Ovary (tissue), 9 donors: ENCODE results near the gene ZBTB25. TPM values are rescaled to one million over a fixed set of nuclear protein-coding genes. Genes with fewer than 3 reads are reported as not detected.

Experiments used
- DNase-seq, 5 donors: peaks; one replicate each; pipeline ENCODE4 v3.0.0-alpha.2; 2019 to 2020
- H3K27ac ChIP-seq, 2 donors: fragments of 200-600 bp; one replicate each; pipeline versions ENCODE4 v1.5.1 to v1.8.0; 2019 to 2022
- H3K27me3 ChIP-seq: fragments of 200-600 bp; one replicate; pipeline ENCODE4 v1.8.0; 2022
- H3K36me3 ChIP-seq: fragments of 200-600 bp; sonication (generic); one replicate; pipeline ENCODE4 v1.5.1; 2019
- H3K4me1 ChIP-seq: one replicate; pipeline ENCODE4 v1.8.1; 2013; ENCODE audit warnings: mild to moderate bottlenecking, moderate library complexity; ENCODE audit not compliant: insufficient read depth
- H3K4me3 ChIP-seq: fragments of 200-600 bp; sonication (generic); one replicate; pipeline ENCODE4 v1.5.1; 2017
- H3K9me3 ChIP-seq, 2 donors: fragments of 200-600 bp in 1 of 2; sonication (generic) in 1 of 2; one replicate each; pipeline versions ENCODE4 v1.5.1 to v1.8.1; 2013 to 2019; ENCODE audit warnings: mild to moderate bottlenecking in 1 of 2, moderate library complexity in 1 of 2
- CTCF ChIP-seq, 3 donors: fragments of 450-650 bp in 2 of 3; fragments of 200-600 bp in 1 of 3; IDR thresholded peaks; one replicate each; pipeline versions ENCODE4 v1.5.1 to v1.8.0; 2016 to 2022; ENCODE audit warnings: antibody characterized with exemption in 3 of 3, mild to moderate bottlenecking in 1 of 3
- EP300 ChIP-seq: sonication (generic); formaldehyde crosslinking; IDR thresholded peaks from one replicate; pipeline ENCODE4 v1.6.1; 2017; ENCODE audit warnings: antibody characterized with exemption
- POLR2A ChIP-seq: fragments of 450-650 bp; IDR thresholded peaks from one replicate; pipeline ENCODE4 v1.6.1; 2017; ENCODE audit warnings: antibody characterized with exemption, mild to moderate bottlenecking, moderate library complexity
- WGBS, 3 donors: extraction: QIAGEN DNeasy Blood & Tissue Kit in 1 of 3; methylation state at CpG; one replicate each; pipeline versions ENCODE4 v1.1.5 to v1.1.7; 2013 to 2017; 5-methylcytosine and 5-hydroxymethylcytosine counted together
- intact Hi-C, 4 donors: fragments of 100-400 bp; cut with DNase I; formaldehyde crosslinking; loops; one replicate each; pipeline versions ENCODE4 v1.11.0 to v1.15.1; 2022 to 2023
- polyA plus RNA-seq, 2 donors: library from polyadenylated mRNA; stranded (reverse); fragments of 200-250 nt in 1 of 2; fragments of 350-450 nt in 1 of 2; fragmentation: Illumina TruSeq in 1 of 2; extraction: RNeasy Lipid Tissue Mini Kit (QIAGEN cat#74804) in 1 of 2; gene quantifications; one replicate each; pipeline ENCODE4 v1.2.3, GENCODE V29; 2013 to 2014
- total RNA-seq, 7 donors: library from RNA; depleted of rRNA in 2 of 7; stranded (reverse); fragments of >200 nt in 2 of 7; fragmentation: NEBNext Ultra II Directional in 3 of 7; extraction: Animal tissue kit (Norgen Biotek cat#: 25700) in 3 of 7; gene quantifications; one replicate each; pipeline versions ENCODE4 v1.1.0 to v1.2.4, GENCODE V29; 2016 to 2023
- donor health status: DM: no; HTN: no; CAD: no; lungs with moderate emphysema.
- donor health status: DM: no; HTN: no; CAD: no.
- donor health status: Bipolar disorder and iron deficiency.
- donor health status: DM: yes; HTN: yes; CAD: no.
- donor health status: DM: no; HTN: no; CAD: no.
- donor health status: DM: yes; HTN: yes; CAD: no.

The ZBTB25 gene
- total and polyA plus RNA-seq, 9 donors = 3.5 to 22.6 (median 13.5) TPM

GRCh38 chr14:64549016-64549415 lies 45.4 kb upstream of the ZBTB25 start:
- WGBS, 3 donors = 89 to 93% (median 93%) methylated on average over 1 of the region's 1 CpG
- TF ChIP-seq CTCF (IDR thresholded peaks at IDR 0.05) (no peak), EP300 (no peak), POLR2A (no peak)
- Histone ChIP-seq H3K36me3 (no peaks in the 10 kb centered on the region), H3K4me3 (no peak overlapping the region), H3K4me1 (peaks cover 4% of the 10 kb centered on the region), H3K27me3 (no peaks in the 10 kb centered on the region), H3K9me3 (no peaks in the 10 kb centered on the region), H3K27ac (no peak overlapping the region)
- no peak for DNase-seq
- intact Hi-C loops = loop anchor here in 1 of 4 donors (10.0 kb wide), 1 partner anchor 86 kb away; no protein-coding TSS in a partner anchor

- no peaks in the 10 kb centered on the region for H3K36me3 ChIP-seq
- intact Hi-C loops = loop anchor here in 2 of 4 donors (5.0 to 10.0 kb wide), 2 partner anchors 90 to 93 kb away; no protein-coding TSS in a partner anchor
- H3K4me1 ChIP-seq = peaks cover 9% of the 10 kb centered on the region
- H3K27me3 ChIP-seq = no peaks in the 10 kb centered on the region
- TF ChIP-seq CTCF (IDR thresholded peaks at IDR 0.05) (no peak), EP300 (no peak), POLR2A (no peak)
- WGBS, 3 donors = 63 to 71% (median 69%) methylated on average over 5 of the region's 5 CpGs
- no peak overlapping the region for H3K4me3 ChIP-seq
- DNase-seq = no peak
- H3K27ac ChIP-seq = no peak overlapping the region
- H3K9me3 ChIP-seq = no peaks in the 10 kb centered on the region
Observed at GRCh38 chr14:64544607-64545312, 41.1 kb upstream of the ZBTB25 start.

GRCh38 chr14:64542836-64543201 lies 39.2 kb upstream of the ZBTB25 start:
- Histone ChIP-seq H3K9me3 (no peaks in the 10 kb centered on the region), H3K27ac (no peak overlapping the region), H3K4me3 (peak overlapping the region; percentile 65), H3K36me3 (no peaks in the 10 kb centered on the region), H3K27me3 (no peaks in the 10 kb centered on the region), H3K4me1 (peaks cover 8% of the 10 kb centered on the region)
- WGBS, 3 donors = 52 to 55% (median 52%) methylated on average over 4 of the region's 4 CpGs
- no peak for TF ChIP-seq POLR2A
- TF ChIP-seq CTCF (IDR thresholded peaks at IDR 0.05) = no peak
- no peak for TF ChIP-seq EP300
- intact Hi-C loops = loop anchor here in 2 of 4 donors (5.0 to 10.0 kb wide), 2 partner anchors 92 to 94 kb away; no protein-coding TSS in a partner anchor
- DNase-seq = no peak

GRCh38 chr14:64541972-64542835 lies 38.6 kb upstream of the ZBTB25 start:
- H3K27me3 ChIP-seq = no peaks in the 10 kb centered on the region
- intact Hi-C loops = loop anchor here in 3 of 4 donors (2.0 to 10.0 kb wide), 3 partner anchors 93 to 97 kb away; no protein-coding TSS in a partner anchor
- H3K4me1 ChIP-seq = peaks cover 8% of the 10 kb centered on the region
- H3K4me3 ChIP-seq = peak overlapping the region; percentile 65
- peak in 2 of 5 donors; percentile 13 to 27 for DNase-seq
- no peak for TF ChIP-seq EP300
- no peak for TF ChIP-seq CTCF (IDR thresholded peaks at IDR 0.05)
- no peak for TF ChIP-seq POLR2A
- H3K9me3 ChIP-seq = no peaks in the 10 kb centered on the region
- H3K27ac ChIP-seq = no peak overlapping the region
- H3K36me3 ChIP-seq = no peaks in the 10 kb centered on the region
- 12 to 14% (median 12%) methylated on average over 56 to 61 of the region's 61 CpGs for WGBS, 3 donors
